Measurements from ENCODE around the gene NSRP1. TPM values are rescaled to one million over a fixed set of nuclear protein-coding genes. Genes with fewer than 3 reads are reported as not detected.

Gene NSRP1
- polyA plus RNA-seq, 3 donors, result 7.2 to 19.9 (median 11.7) TPM

GRCh38 chr17:30124273-30124796, 7.7 kb downstream of the NSRP1 start:
- WGBS (ENCODE audit: insufficient coverage), result 90% methylated on average over 1 of the region's 4 CpGs
- Histone ChIP-seq H3K36me3 (replicated peaks in 1 of 2; ENCODE audit: control insufficient read depth in 1 of 2, insufficient read depth in 2 of 2, low read length in 2 of 2) (peaks cover 26 to 57% of the 10 kb centered on the region in 2 donors), H3K9ac (ENCODE audit: insufficient read depth, low read length, poor library complexity, severe bottlenecking) (no peak overlapping the region), H3K27me3 (ENCODE audit: control insufficient read depth in 2 of 2, insufficient read depth in 2 of 2, low read length in 2 of 2) (no peaks in the 10 kb centered on the region), H3K27ac (ENCODE audit: low read depth in 1 of 2, low read length in 2 of 2) (peak overlapping the region in 1 of 2 donors; percentile 44), H3K79me2 (ENCODE audit: insufficient read depth, low read length) (peaks cover 84% of the 10 kb centered on the region), H3K4me1 (ENCODE audit: control insufficient read depth in 1 of 2, insufficient read depth in 2 of 2, low read length in 2 of 2) (peaks cover 4% of the 10 kb centered on the region in 2 donors), H3K9me3 (replicated peaks in 1 of 2; ENCODE audit: control insufficient read depth in 1 of 2, insufficient read depth in 1 of 2, low read length in 2 of 2) (no peaks in the 10 kb centered on the region), H4K20me1 (ENCODE audit: insufficient read depth, low read length) (peaks cover 58% of the 10 kb centered on the region), H2AFZ (ENCODE audit: insufficient read depth, low read depth, low read length, poor library complexity, severe bottlenecking) (no peak overlapping the region), H3K4me3 (replicated peaks in 1 of 3; ENCODE audit: low read depth in 2 of 3, low read length in 3 of 3) (no peak overlapping the region), H3K4me2 (replicated peaks; ENCODE audit: extremely low read depth, low read length, poor library complexity, severe bottlenecking) (no peak overlapping the region)
- H3K36me3 Mint-ChIP-seq, result peaks cover 28 to 46% of the 10 kb centered on the region in 2 donors
- intact Hi-C loops (cut with micrococcal nuclease), result loop anchor here in 1 of 2 donors (10.0 kb wide), 2 partner anchors 210 to 350 kb away; partner anchors contain the start of genes GOSR1 and TMIGD1
- peak overlapping the region; percentile 6 to 92 (median 74) for H3K27ac Mint-ChIP-seq
- DNase-seq, result no peak
- no peak for TF ChIP-seq CTCF (IDR thresholded peaks at IDR 0.05)
- H3K4me3 Mint-ChIP-seq, result no peak overlapping the region
- peaks cover 13% of the 10 kb centered on the region for H3K4me1 Mint-ChIP-seq
- H3K27me3 Mint-ChIP-seq (ENCODE audit: low read depth in 3 of 3), result no peaks in the 10 kb centered on the region
- no peaks in the 10 kb centered on the region for H3K9me3 Mint-ChIP-seq

GRCh38 chr17:30130121-30130520, 13.5 kb downstream of the NSRP1 start:
- Histone ChIP-seq H3K4me2 (replicated peaks; ENCODE audit: extremely low read depth, low read length, poor library complexity, severe bottlenecking) (no peak overlapping the region), H3K27ac (ENCODE audit: low read depth in 1 of 2, low read length in 2 of 2) (no peak overlapping the region), H3K9ac (ENCODE audit: insufficient read depth, low read length, poor library complexity, severe bottlenecking) (no peak overlapping the region), H4K20me1 (ENCODE audit: insufficient read depth, low read length) (peaks cover 63% of the 10 kb centered on the region), H3K9me3 (replicated peaks in 1 of 2; ENCODE audit: control insufficient read depth in 1 of 2, insufficient read depth in 1 of 2, low read length in 2 of 2) (no peaks in the 10 kb centered on the region), H3K4me3 (replicated peaks in 1 of 3; ENCODE audit: low read depth in 2 of 3, low read length in 3 of 3) (no peak overlapping the region), H3K4me1 (ENCODE audit: control insufficient read depth in 1 of 2, insufficient read depth in 2 of 2, low read length in 2 of 2) (no peaks in the 10 kb centered on the region), H3K36me3 (replicated peaks in 1 of 2; ENCODE audit: control insufficient read depth in 1 of 2, insufficient read depth in 2 of 2, low read length in 2 of 2) (peaks cover 31 to 85% of the 10 kb centered on the region in 2 donors), H3K27me3 (ENCODE audit: control insufficient read depth in 2 of 2, insufficient read depth in 2 of 2, low read length in 2 of 2) (no peaks in the 10 kb centered on the region), H3K79me2 (ENCODE audit: insufficient read depth, low read length) (peaks cover 68% of the 10 kb centered on the region), H2AFZ (ENCODE audit: insufficient read depth, low read depth, low read length, poor library complexity, severe bottlenecking) (no peak overlapping the region)
- DNase-seq, result no peak
- no peak for TF ChIP-seq CTCF (IDR thresholded peaks at IDR 0.05)
- H3K27me3 Mint-ChIP-seq (ENCODE audit: low read depth in 3 of 3), result no peaks in the 10 kb centered on the region
- peaks cover 42 to 50% of the 10 kb centered on the region in 2 donors for H3K36me3 Mint-ChIP-seq
- H3K4me3 Mint-ChIP-seq, result no peak overlapping the region
- peak overlapping the region in 3 of 7 donors; percentile 12 to 50 (median 12) for H3K27ac Mint-ChIP-seq
- no CpG with 5 or more reads among the region's 1 CpG for WGBS (ENCODE audit: insufficient coverage)
- intact Hi-C loops (cut with micrococcal nuclease), result no loop called here
- no peaks in the 10 kb centered on the region for H3K4me1 Mint-ChIP-seq
- no peaks in the 10 kb centered on the region for H3K9me3 Mint-ChIP-seq

Measured in CD14-positive monocyte (primary cell).